IMR-90 (cell line): ENCODE measurements around the gene ZNF541. TPM values are rescaled to one million over a fixed set of nuclear protein-coding genes. Genes with fewer than 3 reads are reported as not detected.

Experiments used
- ATAC-seq: fragments of 200-7000 bp; cut with Tn5 transposase; 2 replicates; pipeline ENCODE4 v1.9.1; 2020; ENCODE audit warnings: low read depth, mild to moderate bottlenecking, moderate library complexity
- BruUV-seq: library from RNA; stranded (reverse); fragments of 400-500 nt; replicated peaks from 2 replicates; lab custom pipeline; 2021; lab: Mats Ljungman, UMichigan
- CTCF ChIA-PET: fragments of 300-600 bp; formaldehyde crosslinking; extraction: SDS; loops from one replicate; lab custom pipeline; 2021; ENCODE audit warnings: antibody characterized with exemption; lab: Yijun Ruan, JAX
- POLR2A ChIA-PET: fragments of 300-600 bp; sonication (Branson Sonifier 250); formaldehyde crosslinking; loops from one replicate; lab custom pipeline; 2022; ENCODE audit warnings: antibody characterized with exemption; ENCODE audit not compliant: unreplicated experiment; lab: Charles Lee
- DNase-seq: peaks from one replicate; pipeline ENCODE4 v3.0.0; 2013
- H2AFZ ChIP-seq: replicated peaks from 2 replicates; pipeline ENCODE3; 2013; ENCODE audit warnings: low read length, mild to moderate bottlenecking; ENCODE audit not compliant: poor library complexity
- H2AK5ac ChIP-seq: 2 replicates; pipeline ENCODE4 v1.6.1; 2013; ENCODE audit warnings: low read depth, low read length, inconsistent platforms
- H2AK9ac ChIP-seq: replicated peaks from 2 replicates; pipeline ENCODE3; 2013; ENCODE audit warnings: mild to moderate bottlenecking, low read depth, low read length, moderate library complexity; ENCODE audit not compliant: poor library complexity
- H2BK120ac ChIP-seq: 2 replicates; pipeline ENCODE4 v1.6.1; 2013; ENCODE audit warnings: low read depth, low read length, inconsistent platforms
- H2BK15ac ChIP-seq: 3 replicates; pipeline ENCODE4 v1.6.1; 2013; ENCODE audit warnings: low read depth, low read length, inconsistent platforms
- H2BK20ac ChIP-seq: 2 replicates; pipeline ENCODE4 v1.6.1; 2013; ENCODE audit warnings: low read depth, mild to moderate bottlenecking, inconsistent platforms, low read length, moderate library complexity
- H2BK5ac ChIP-seq: 2 replicates; pipeline ENCODE4 v1.6.1; 2013; ENCODE audit warnings: mild to moderate bottlenecking, low read depth, low read length, inconsistent platforms; ENCODE audit not compliant: poor library complexity, severe bottlenecking
- H3K14ac ChIP-seq: replicated peaks from 2 replicates; pipeline ENCODE4 v1.6.1; 2013; ENCODE audit warnings: low read depth, low read length, inconsistent platforms
- H3K18ac ChIP-seq: 2 replicates; pipeline ENCODE4 v1.6.1; 2013; ENCODE audit warnings: low read depth, low read length, control low read depth
- H3K23ac ChIP-seq: 2 replicates; pipeline ENCODE4 v1.6.1; 2013; ENCODE audit warnings: low read depth, low read length, inconsistent platforms
- H3K27ac ChIP-seq: 2 replicates; pipeline ENCODE4 v1.5.1; 2013; ENCODE audit warnings: mild to moderate bottlenecking, control low read depth, low read length; ENCODE audit not compliant: insufficient read depth
- H3K27me3 ChIP-seq: 2 replicates; pipeline ENCODE4 v1.6.1; 2013; ENCODE audit warnings: low read length; ENCODE audit not compliant: control insufficient read depth, insufficient read depth
- H3K36me3 ChIP-seq: 2 replicates; pipeline ENCODE4 v1.6.1; 2013; ENCODE audit warnings: low read length, mixed read lengths; ENCODE audit not compliant: control insufficient read depth, insufficient read depth
- H3K4ac ChIP-seq: 2 replicates; pipeline ENCODE4 v1.6.1; 2013; ENCODE audit warnings: low read depth, low read length, inconsistent platforms
- H3K4me1 ChIP-seq: 2 replicates; pipeline ENCODE4 v1.6.1; 2013; ENCODE audit warnings: low read length, mixed read lengths; ENCODE audit not compliant: control insufficient read depth, insufficient read depth
- H3K4me2 ChIP-seq: 2 replicates; pipeline ENCODE4 v1.6.1; 2013; ENCODE audit warnings: low read depth, mild to moderate bottlenecking, control low read depth, low read length, moderate library complexity
- H3K4me3 ChIP-seq: 2 replicates; pipeline ENCODE4 v1.5.1; 2013; ENCODE audit warnings: low read depth, mild to moderate bottlenecking, control low read depth, low read length, moderate library complexity; ENCODE audit not compliant: insufficient read depth
- H3K56ac ChIP-seq: 2 replicates; pipeline ENCODE4 v1.6.1; 2013; ENCODE audit warnings: low read length, inconsistent platforms; ENCODE audit not compliant: insufficient read depth; ENCODE audit errors: extremely low read depth
- H3K79me1 ChIP-seq, 2 experiments: 2 replicates each; pipeline ENCODE4 v1.6.1; 2013; ENCODE audit warnings: low read length in 2 of 2, inconsistent platforms in 1 of 2, low read depth in 1 of 2
- H3K9ac ChIP-seq: 2 replicates; pipeline ENCODE4 v1.6.1; 2013; ENCODE audit warnings: low read depth, low read length, control low read depth
- H3K9me1 ChIP-seq: 2 replicates; pipeline ENCODE4 v1.6.1; 2013; ENCODE audit warnings: low read length, inconsistent platforms; ENCODE audit not compliant: insufficient read depth
- H3K9me3 ChIP-seq: 2 replicates; pipeline ENCODE4 v1.6.1; 2013; ENCODE audit warnings: low read length; ENCODE audit not compliant: control insufficient read depth, insufficient read depth
- H4K20me1 ChIP-seq: 2 replicates; pipeline ENCODE4 v1.6.1; 2013; ENCODE audit warnings: low read length, inconsistent platforms; ENCODE audit not compliant: insufficient read depth
- H4K5ac ChIP-seq: 2 replicates; pipeline ENCODE4 v1.6.1; 2013; ENCODE audit warnings: mild to moderate bottlenecking, low read depth, low read length, control low read depth
- H4K8ac ChIP-seq, 2 experiments: 2 replicates each; pipeline ENCODE4 v1.6.1; 2013; ENCODE audit warnings: low read depth in 2 of 2, low read length in 2 of 2, control low read depth in 1 of 2, inconsistent platforms in 1 of 2
- H4K91ac ChIP-seq: 2 replicates; pipeline ENCODE4 v1.6.1; 2013; ENCODE audit warnings: low read depth, low read length, inconsistent platforms; ENCODE audit not compliant: insufficient read depth
- BHLHE40 ChIP-seq: fragments of 150-350 bp; IDR thresholded peaks from 2 replicates; pipeline ENCODE4 v1.6.1; 2016; ENCODE audit warnings: mild to moderate bottlenecking, low read depth, low read length
- CEBPB ChIP-seq: IDR thresholded peaks from 2 replicates; pipeline ENCODE4 v1.6.1; 2012; ENCODE audit warnings: low read depth, low read length, improper control_type of control experiment
- CTCF ChIP-seq: conservative IDR thresholded peaks from 2 replicates; pipeline ENCODE4 v1.5.1; 2012; ENCODE audit warnings: mild to moderate bottlenecking, low read depth, low read length, improper control_type of control experiment
- FOS ChIP-seq: fragments of 150-350 bp; IDR thresholded peaks from 2 replicates; pipeline ENCODE4 v1.6.1; 2016; ENCODE audit warnings: low read depth, low read length
- MAFK ChIP-seq: IDR thresholded peaks from 2 replicates; pipeline ENCODE4 v1.6.1; 2012; ENCODE audit warnings: low read depth, low read length, improper control_type of control experiment
- MAZ ChIP-seq: IDR thresholded peaks from 2 replicates; pipeline ENCODE4 v1.6.1; 2012; ENCODE audit warnings: low read depth, mild to moderate bottlenecking, low read length, improper control_type of control experiment, moderate library complexity, borderline replicate concordance
- MXI1 ChIP-seq: IDR thresholded peaks from 2 replicates; pipeline ENCODE4 v1.6.1; 2012; ENCODE audit warnings: low read depth, mild to moderate bottlenecking, low read length, moderate library complexity, borderline replicate concordance
- NFE2L2 ChIP-seq: fragments of 150-350 bp; IDR thresholded peaks from 2 replicates; pipeline ENCODE4 v1.6.1; 2016; ENCODE audit warnings: low read depth, mild to moderate bottlenecking, low read length
- RAD21 ChIP-seq: IDR thresholded peaks from 2 replicates; pipeline ENCODE4 v1.6.1; 2012; ENCODE audit warnings: low read length, improper control_type of control experiment
- RCOR1 ChIP-seq: IDR thresholded peaks from 2 replicates; pipeline ENCODE4 v1.6.1; 2012; ENCODE audit warnings: mild to moderate bottlenecking, low read length, improper control_type of control experiment; ENCODE audit not compliant: insufficient replicate concordance
- RFX5 ChIP-seq: IDR thresholded peaks from 2 replicates; pipeline ENCODE4 v1.8.0; 2012; ENCODE audit warnings: low read depth, mild to moderate bottlenecking, low read length, moderate library complexity
- SMC3 ChIP-seq: fragments of 150-350 bp; IDR thresholded peaks from 2 replicates; pipeline ENCODE4 v1.6.1; 2016; ENCODE audit warnings: low read depth, mild to moderate bottlenecking, antibody characterized with exemption, low read length, moderate library complexity
- USF2 ChIP-seq: fragments of 150-350 bp; IDR thresholded peaks from 2 replicates; pipeline ENCODE4 v1.6.1; 2017; ENCODE audit warnings: mild to moderate bottlenecking, antibody characterized with exemption, low read length, low read depth
- WGBS, 2 experiments: methylation state at CpG; one replicate each; pipeline versions ENCODE4 v1.1.5 to v1.1.7; 2013; ENCODE audit warnings: missing lambda C conversion rate in 2 of 2; ENCODE audit not compliant: insufficient read length in 1 of 2; ENCODE audit errors: extremely low coverage in 2 of 2; 5-methylcytosine and 5-hydroxymethylcytosine counted together
- dilution Hi-C: fragments of 300-500 bp; cut with HindIII; formaldehyde crosslinking; loops from one replicate; pipeline ENCODE4 v1.14.3; 2018; ENCODE audit warnings: low sequenced_read_pairs; ENCODE audit not compliant: unreplicated experiment
- in situ Hi-C: fragments of 300-500 bp; cut with MboI; formaldehyde crosslinking; loops from 3 replicates; pipeline ENCODE4 v1.14.3; 2019; ENCODE audit warnings: low sequenced_read_pairs, inconsistent platforms, mixed read lengths
- intact Hi-C: fragments of 100-400 bp; cut with micrococcal nuclease; formaldehyde crosslinking; loops from 2 replicates; pipeline ENCODE4 v1.10.0; 2022
- polyA plus RNA-seq, 3 experiments: library from polyadenylated mRNA; depleted of rRNA; stranded (reverse); fragments of >200 nt; gene quantifications; 2 replicates each; pipeline ENCODE4 v1.2.3, GENCODE V29; 2012; ENCODE audit warnings: low replicate concordance in 1 of 3
- total RNA-seq: library from RNA; depleted of rRNA; stranded (reverse); fragments of >200 nt; gene quantifications from 2 replicates; pipeline ENCODE4 v1.2.3, GENCODE V29; 2012
- TF ChIP-seq, protein P1 (sequence below): fragments of 150-350 bp; IDR thresholded peaks from 2 replicates; pipeline ENCODE4 v1.6.1; 2016; ENCODE audit warnings: low read depth, mild to moderate bottlenecking, low read length, moderate library complexity, borderline replicate concordance

Gene ZNF541
- total and polyA plus RNA-seq, 2 of the 4 experiments (the other 2 are of a cell fraction), result not detected

- no peaks in the 10 kb centered on the region for H3K4me1 ChIP-seq
- H3K14ac ChIP-seq, result no peak overlapping the region
- no peaks in the 10 kb centered on the region for H3K9me3 ChIP-seq
- H3K36me3 ChIP-seq, result no peaks in the 10 kb centered on the region
- H3K79me1 ChIP-seq, result no peaks in the 10 kb centered on the region
- no TSS peak for BruUV-seq
- in situ Hi-C loops (no loop called here), intact Hi-C loops (no loop called here), dilution Hi-C loops (no loop called here)
- H3K56ac ChIP-seq, result no peak overlapping the region
- POLR2A ChIA-PET, result no interaction called here
- H2AK9ac ChIP-seq, result no peak overlapping the region
- H4K5ac ChIP-seq, result no peak overlapping the region
- H4K8ac ChIP-seq, result no peak overlapping the region
- no peak for DNase-seq
- H3K27ac ChIP-seq, result no peak overlapping the region
- no peak overlapping the region for H3K4me3 ChIP-seq
- H3K4me2 ChIP-seq, result no peak overlapping the region
- H3K23ac ChIP-seq, result no peak overlapping the region
- no peak overlapping the region for H2BK5ac ChIP-seq
- no peak overlapping the region for H4K91ac ChIP-seq
- TF ChIP-seq RAD21 (no peak), NFE2L2 (no peak), RFX5 (no peak), FOS (no peak), MAZ (no peak), BHLHE40 (no peak), CEBPB (no peak), MAFK (no peak), SMC3 (no peak), USF2 (no peak), CTCF (no peak), MXI1 (no peak), RCOR1 (no peak)
- TF ChIP-seq, protein P1, sequence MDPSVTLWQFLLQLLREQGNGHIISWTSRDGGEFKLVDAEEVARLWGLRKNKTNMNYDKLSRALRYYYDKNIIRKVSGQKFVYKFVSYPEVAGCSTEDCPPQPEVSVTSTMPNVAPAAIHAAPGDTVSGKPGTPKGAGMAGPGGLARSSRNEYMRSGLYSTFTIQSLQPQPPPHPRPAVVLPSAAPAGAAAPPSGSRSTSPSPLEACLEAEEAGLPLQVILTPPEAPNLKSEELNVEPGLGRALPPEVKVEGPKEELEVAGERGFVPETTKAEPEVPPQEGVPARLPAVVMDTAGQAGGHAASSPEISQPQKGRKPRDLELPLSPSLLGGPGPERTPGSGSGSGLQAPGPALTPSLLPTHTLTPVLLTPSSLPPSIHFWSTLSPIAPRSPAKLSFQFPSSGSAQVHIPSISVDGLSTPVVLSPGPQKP, result no peak
- peak overlapping the region; percentile 86 for H2AFZ ChIP-seq
- no peaks in the 10 kb centered on the region for H4K20me1 ChIP-seq
- H3K18ac ChIP-seq, result no peak overlapping the region
- no peak overlapping the region for H2BK15ac ChIP-seq
- peaks cover 10% of the 10 kb centered on the region for H3K27me3 ChIP-seq
- no peak overlapping the region; the same call in 1 of the 2 replicates for H2AK5ac ChIP-seq
- WGBS, 2 experiments, result 63 to 100% methylated on average over 1 to 11 of the region's 22 CpGs
- no peak overlapping the region for H2BK120ac ChIP-seq
- no peak overlapping the region for H2BK20ac ChIP-seq
- CTCF ChIA-PET, result no interaction called here
- no peak overlapping the region for H3K4ac ChIP-seq
- no peaks in the 10 kb centered on the region; the same call in 1 of the 2 replicates for H3K9me1 ChIP-seq
- ATAC-seq, result no peak
- no peak overlapping the region for H3K9ac ChIP-seq
Measured at GRCh38 chr19:47572635-47573034, 313 bp downstream of the ZNF541 start.
